HG03280 (cell line): Measurements from ENCODE around the gene CCDC182.

Experiments used
- ATAC-seq: cut with Tn5 transposase; IDR thresholded peaks from one replicate; pipeline ENCODE4 v1.9.1; 2021; ENCODE audit warnings: mild to moderate bottlenecking, moderate library complexity; ENCODE audit not compliant: unreplicated experiment

The CCDC182 gene

GRCh38 chr17:57730026-57730701 is 14.9 kb downstream of the CCDC182 start:
- ATAC-seq, result no peak

GRCh38 chr17:57727630-57728175 is 17.4 kb downstream of the CCDC182 start:
- ATAC-seq, result no peak

GRCh38 chr17:57726838-57727237 is 18.3 kb downstream of the CCDC182 start:
- ATAC-seq, result no peak

GRCh38 chr17:57726213-57726790 is 18.8 kb downstream of the CCDC182 start:
- no peak for ATAC-seq

GRCh38 chr17:57724729-57725125 is 20.4 kb downstream of the CCDC182 start:
- ATAC-seq, result no peak

GRCh38 chr17:57724026-57724728 is 20.9 kb downstream of the CCDC182 start:
- no peak for ATAC-seq

GRCh38 chr17:57723427-57724025 is 21.6 kb downstream of the CCDC182 start:
- no peak for ATAC-seq

- no peak for ATAC-seq
Measured at GRCh38 chr17:57722704-57723043, 22.4 kb downstream of the CCDC182 start.

- no peak for ATAC-seq
Measured at GRCh38 chr17:57721967-57722703, 23.0 kb downstream of the CCDC182 start.

- ATAC-seq, result no peak
Measured at GRCh38 chr17:57720386-57721035, 24.6 kb downstream of the CCDC182 start.

- no peak for ATAC-seq
Measured at GRCh38 chr17:57718878-57719277, 26.2 kb downstream of the CCDC182 start.

- no peak for ATAC-seq
Measured at GRCh38 chr17:57715981-57716380, 29.1 kb downstream of the CCDC182 start.

GRCh38 chr17:57714665-57715180 is 30.4 kb downstream of the CCDC182 start:
- no peak for ATAC-seq

GRCh38 chr17:57713140-57713539 is 32.0 kb downstream of the CCDC182 start:
- ATAC-seq, result no peak

- no peak for ATAC-seq
Measured at GRCh38 chr17:57708410-57708809, 36.7 kb downstream of the CCDC182 start.

- ATAC-seq, result no peak
Measured at GRCh38 chr17:57707892-57708291, 37.2 kb downstream of the CCDC182 start.

- ATAC-seq, result no peak
Measured at GRCh38 chr17:57706761-57707160, 38.3 kb downstream of the CCDC182 start.

- ATAC-seq, result no peak
Measured at GRCh38 chr17:57705921-57706695, 39.0 kb downstream of the CCDC182 start.

GRCh38 chr17:57704448-57704847 is 40.7 kb downstream of the CCDC182 start:
- ATAC-seq, result no peak
